Mesenchymal stem cell (in vitro differentiated cells and primary cell): Measurements from ENCODE around the gene SLC6A4.
A peak's percentile ranks its signal among the peaks of the same experiment; 100 is the strongest.

Source experiments
- DNase-seq: peaks from one replicate; pipeline ENCODE4 v3.0.0-alpha.2; 2013
- H2AFZ ChIP-seq: one replicate; pipeline ENCODE4 v1.6.1; 2013; ENCODE audit warnings: low read depth, mild to moderate bottlenecking, control low read depth, inconsistent platforms, low read length, moderate library complexity
- H2AK5ac ChIP-seq: 2 replicates; pipeline ENCODE4 v1.6.1; 2013; ENCODE audit warnings: low read length, moderate library complexity, mild to moderate bottlenecking, inconsistent platforms; ENCODE audit not compliant: severe bottlenecking
- H2BK120ac ChIP-seq: one replicate; pipeline ENCODE4 v1.6.1; 2013; ENCODE audit warnings: low read depth, mild to moderate bottlenecking, inconsistent platforms, low read length, moderate library complexity
- H2BK12ac ChIP-seq, 2 experiments: one replicate each; pipeline ENCODE4 v1.6.1; 2013; ENCODE audit warnings: inconsistent platforms in 2 of 2, low read length in 2 of 2, mild to moderate bottlenecking in 2 of 2, moderate library complexity in 2 of 2, control low read depth in 1 of 2
- H2BK15ac ChIP-seq: one replicate; pipeline ENCODE4 v1.6.1; 2013; ENCODE audit warnings: mild to moderate bottlenecking, low read depth, inconsistent platforms; ENCODE audit not compliant: poor library complexity, severe bottlenecking
- H2BK5ac ChIP-seq: 2 replicates; pipeline ENCODE4 v1.6.1; 2013; ENCODE audit warnings: low read depth, mild to moderate bottlenecking, low read length, control low read depth, inconsistent platforms; ENCODE audit not compliant: poor library complexity, severe bottlenecking
- H3K14ac ChIP-seq, 2 experiments: one replicate each; pipeline ENCODE4 v1.6.1; 2013; ENCODE audit warnings: inconsistent platforms in 2 of 2, low read length in 2 of 2, control low read depth in 1 of 2, mild to moderate bottlenecking in 1 of 2, moderate library complexity in 1 of 2
- H3K18ac ChIP-seq, 2 experiments: one replicate each; pipeline ENCODE4 v1.6.1; 2013; ENCODE audit warnings: inconsistent platforms in 2 of 2, low read length in 2 of 2, control low read depth in 1 of 2, low read depth in 1 of 2, mild to moderate bottlenecking in 1 of 2
- H3K23ac ChIP-seq, 2 experiments: one replicate each; pipeline ENCODE4 v1.6.1; 2013; ENCODE audit warnings: inconsistent platforms in 2 of 2, low read length in 2 of 2, mild to moderate bottlenecking in 2 of 2, moderate library complexity in 2 of 2, control low read depth in 1 of 2
- H3K27ac ChIP-seq: 2 replicates; pipeline ENCODE4 v1.5.1; 2013; ENCODE audit warnings: mild to moderate bottlenecking, moderate library complexity, low read length, control low read depth, inconsistent platforms; ENCODE audit not compliant: poor library complexity, severe bottlenecking
- H3K27me3 ChIP-seq, 2 experiments: 2 replicates each; pipeline versions ENCODE4 v1.6.1 to v1.7.0; 2013; ENCODE audit warnings: low read length in 2 of 2, mild to moderate bottlenecking in 2 of 2, moderate library complexity in 2 of 2, control low read depth in 1 of 2, inconsistent platforms in 1 of 2; ENCODE audit not compliant: control insufficient read depth in 1 of 2, insufficient read depth in 1 of 2
- H3K36me3 ChIP-seq, 2 experiments: 2 replicates each; pipeline versions ENCODE4 v1.6.1 to v1.7.0; 2013; ENCODE audit warnings: low read length in 2 of 2, control low read depth in 1 of 2, inconsistent platforms in 1 of 2, low read depth in 1 of 2, mild to moderate bottlenecking in 1 of 2; ENCODE audit not compliant: insufficient read depth in 2 of 2, control insufficient read depth in 1 of 2
- H3K4ac ChIP-seq, 2 experiments: one replicate each; pipeline ENCODE4 v1.6.1; 2013; ENCODE audit warnings: inconsistent platforms in 2 of 2, low read length in 2 of 2, mild to moderate bottlenecking in 2 of 2, moderate library complexity in 2 of 2, control low read depth in 1 of 2, low read depth in 1 of 2
- H3K4me1 ChIP-seq: 2 replicates; pipeline ENCODE4 v1.6.1; 2013; ENCODE audit warnings: low read depth, low read length, control low read depth; ENCODE audit not compliant: control insufficient read depth, insufficient read depth
- H3K4me2 ChIP-seq: 2 replicates; pipeline ENCODE4 v1.6.1; 2013; ENCODE audit warnings: low read length, mild to moderate bottlenecking, inconsistent platforms; ENCODE audit not compliant: poor library complexity, severe bottlenecking
- H3K4me3 ChIP-seq, 2 experiments: 2 replicates each; pipeline versions ENCODE4 v1.5.1 to v1.7.0; 2013; ENCODE audit warnings: low read length in 2 of 2, mild to moderate bottlenecking in 2 of 2, control low read depth in 1 of 2, low read depth in 1 of 2; ENCODE audit not compliant: insufficient read depth in 1 of 2
- H3K79me1 ChIP-seq: replicated peaks from 2 replicates; pipeline ENCODE4 v1.6.1; 2013; ENCODE audit warnings: mild to moderate bottlenecking, control low read depth, low read length, inconsistent platforms; ENCODE audit not compliant: poor library complexity, severe bottlenecking
- H3K9ac ChIP-seq: 2 replicates; pipeline ENCODE4 v1.7.0; 2013; ENCODE audit warnings: mild to moderate bottlenecking, low read length, moderate library complexity
- H3K9me3 ChIP-seq: 2 replicates; pipeline ENCODE4 v1.7.0; 2013; ENCODE audit warnings: mild to moderate bottlenecking, low read length; ENCODE audit not compliant: control insufficient read depth
- H4K8ac ChIP-seq: one replicate; pipeline ENCODE4 v1.6.1; 2013; ENCODE audit warnings: inconsistent platforms, mild to moderate bottlenecking, low read length, moderate library complexity
- H4K91ac ChIP-seq: one replicate; pipeline ENCODE4 v1.6.1; 2013; ENCODE audit warnings: mild to moderate bottlenecking, low read length, inconsistent platforms
- WGBS: methylation state at CpG from one replicate; pipeline ENCODE4 v1.1.7; 2013; ENCODE audit warnings: mixed read lengths; 5-methylcytosine and 5-hydroxymethylcytosine counted together

The SLC6A4 gene

GRCh38 chr17:30274887-30275286 is 39.4 kb upstream of the SLC6A4 start:
- no peak overlapping the region for H3K4me2 ChIP-seq
- H2BK120ac ChIP-seq: no peak overlapping the region
- H2BK12ac ChIP-seq: no peak overlapping the region
- H2AK5ac ChIP-seq: no peak overlapping the region
- H3K27me3 ChIP-seq: no peaks in the 10 kb centered on the region
- no peak overlapping the region for H2BK15ac ChIP-seq
- H3K79me1 ChIP-seq: peaks cover 5% of the 10 kb centered on the region
- H3K9me3 ChIP-seq: no peaks in the 10 kb centered on the region
- DNase-seq: no peak
- no peak overlapping the region for H3K4ac ChIP-seq
- H3K9ac ChIP-seq: no peak overlapping the region
- no peak overlapping the region for H3K23ac ChIP-seq
- H3K18ac ChIP-seq: no peak overlapping the region
- H4K91ac ChIP-seq: no peak overlapping the region
- no peak overlapping the region for H2AFZ ChIP-seq
- H4K8ac ChIP-seq: no peak overlapping the region
- 90% methylated on average over 3 of the region's 3 CpGs for WGBS
- no peak overlapping the region for H2BK5ac ChIP-seq
- peaks cover 6 to 84% of the 10 kb centered on the region in 2 experiments for H3K36me3 ChIP-seq
- no peak overlapping the region for H3K27ac ChIP-seq
- peaks cover 7% of the 10 kb centered on the region for H3K4me1 ChIP-seq
- no peak overlapping the region for H3K14ac ChIP-seq
- no peak overlapping the region for H3K4me3 ChIP-seq

- Histone ChIP-seq H3K27ac (peak overlapping the region; percentile 18), H2BK12ac (no peak overlapping the region), H3K36me3 (peaks cover 5 to 78% of the 10 kb centered on the region in 2 experiments), H2BK15ac (no peak overlapping the region), H3K9me3 (no peaks in the 10 kb centered on the region), H2AK5ac (no peak overlapping the region), H2BK120ac (no peak overlapping the region), H3K4ac (no peak overlapping the region), H3K9ac (no peak overlapping the region), H2AFZ (no peak overlapping the region), H3K14ac (no peak overlapping the region), H3K4me1 (peaks cover 7% of the 10 kb centered on the region), H4K91ac (no peak overlapping the region), H3K4me2 (no peak overlapping the region), H3K27me3 (no peaks in the 10 kb centered on the region), H3K23ac (no peak overlapping the region), H3K4me3 (no peak overlapping the region), H3K79me1 (peaks cover 5% of the 10 kb centered on the region), H3K18ac (no peak overlapping the region), H4K8ac (no peak overlapping the region), H2BK5ac (no peak overlapping the region)
- DNase-seq: no peak
- WGBS: 100% methylated on average over 3 of the region's 6 CpGs
Measured at GRCh38 chr17:30273373-30273772, 37.9 kb upstream of the SLC6A4 start.

GRCh38 chr17:30271102-30271501 is 35.6 kb upstream of the SLC6A4 start:
- Histone ChIP-seq H4K8ac (no peak overlapping the region), H3K9me3 (no peaks in the 10 kb centered on the region), H3K9ac (no peak overlapping the region), H2BK15ac (no peak overlapping the region), H2BK5ac (no peak overlapping the region), H4K91ac (no peak overlapping the region), H3K18ac (no peak overlapping the region), H3K27me3 (no peaks in the 10 kb centered on the region), H3K4me1 (peaks cover 10% of the 10 kb centered on the region), H2AFZ (no peak overlapping the region), H2AK5ac (no peak overlapping the region), H3K23ac (no peak overlapping the region), H3K14ac (no peak overlapping the region), H2BK120ac (no peak overlapping the region), H2BK12ac (no peak overlapping the region), H3K27ac (peak overlapping the region; percentile 81), H3K36me3 (peaks cover 10 to 77% of the 10 kb centered on the region in 2 experiments), H3K4ac (no peak overlapping the region), H3K4me2 (peak overlapping the region; percentile 10), H3K4me3 (no peak overlapping the region), H3K79me1 (peaks cover 10% of the 10 kb centered on the region)
- DNase-seq: peak; percentile 71
- 47% methylated on average over 2 of the region's 6 CpGs for WGBS

GRCh38 chr17:30267625-30268024 is 32.1 kb upstream of the SLC6A4 start:
- Histone ChIP-seq H3K4me3 (no peak overlapping the region), H3K27me3 (no peaks in the 10 kb centered on the region), H2BK12ac (no peak overlapping the region), H4K8ac (no peak overlapping the region), H2BK15ac (no peak overlapping the region), H2BK5ac (no peak overlapping the region), H2AK5ac (no peak overlapping the region), H3K36me3 (peaks cover 8 to 80% of the 10 kb centered on the region in 2 experiments), H3K9ac (no peak overlapping the region), H3K79me1 (peaks cover 9% of the 10 kb centered on the region), H3K9me3 (no peaks in the 10 kb centered on the region), H3K27ac (no peak overlapping the region), H3K18ac (no peak overlapping the region), H3K23ac (no peak overlapping the region), H3K4me2 (no peak overlapping the region), H4K91ac (no peak overlapping the region), H2AFZ (no peak overlapping the region), H3K4me1 (peaks cover 7% of the 10 kb centered on the region), H2BK120ac (no peak overlapping the region), H3K4ac (no peak overlapping the region), H3K14ac (no peak overlapping the region)
- no peak for DNase-seq
- 89% methylated on average over 2 of the region's 2 CpGs for WGBS
